Esophagus squamous epithelium (tissue), 4 donors: ENCODE results near the gene DEPDC1.
A peak's percentile ranks its signal among the peaks of the same experiment; 100 is the strongest.

Experiments
- CTCF ChIP-seq, 6 experiments: fragments of 450-650 bp in 4 of 6; fragments of 200-600 bp in 2 of 6; sonication (generic) in 2 of 6; IDR thresholded peaks; one replicate each; pipeline ENCODE4 v1.5.1; 2016 to 2019; ENCODE audit warnings: antibody characterized with exemption in 6 of 6, mild to moderate bottlenecking in 4 of 6, moderate library complexity in 4 of 6
- POLR2A ChIP-seq, 4 donors: fragments of 450-650 bp; IDR thresholded peaks; one replicate each; pipeline ENCODE4 v1.6.1; 2017; ENCODE audit warnings: antibody characterized with exemption in 4 of 4, mild to moderate bottlenecking in 4 of 4, moderate library complexity in 3 of 4

DNA sequence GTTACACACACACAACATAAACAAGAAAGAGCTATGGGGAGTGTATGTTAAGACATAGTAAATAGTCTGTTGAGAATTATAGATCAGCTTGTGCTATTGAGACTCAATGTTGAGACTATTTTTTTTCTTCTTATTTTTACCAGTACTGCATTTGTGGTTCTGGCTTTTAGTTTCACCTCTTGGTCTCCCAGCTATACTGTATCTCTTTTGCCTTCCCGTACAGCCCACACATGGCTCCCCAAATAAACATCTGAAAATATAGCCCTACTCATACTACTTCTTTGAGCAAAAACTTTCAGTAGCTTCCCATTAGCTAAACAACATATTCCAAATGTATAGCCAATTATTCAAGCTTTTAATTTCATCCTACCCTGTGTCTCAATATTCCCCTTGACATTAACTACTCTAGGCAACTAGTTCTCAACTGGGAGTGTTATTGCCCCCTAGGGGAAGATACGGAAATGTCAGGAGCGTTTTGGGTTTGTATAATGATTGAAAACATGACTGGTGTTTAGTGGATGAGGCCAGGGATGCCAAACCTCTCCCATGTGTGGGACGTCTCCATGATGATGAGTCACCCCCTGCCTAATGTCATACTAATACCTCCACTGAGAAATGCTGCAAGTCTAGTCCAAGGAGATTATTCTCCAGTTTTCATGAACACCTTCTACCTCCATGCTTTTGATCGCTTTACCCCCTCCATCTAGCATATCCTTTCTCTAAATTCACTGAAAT, 53.9 kb downstream of the DEPDC1 start:
- TF ChIP-seq CTCF (IDR thresholded peaks at IDR 0.05) = peak; percentile 29 to 79 (median 50)
- TF ChIP-seq POLR2A (IDR thresholded peaks at IDR 0.05) = no peak
